Measurements from ENCODE around the gene PTMA.
"Not testable (repeated sequence)": the region's sequence is repeated elsewhere in the genome, so short reads cannot be mapped to it uniquely, and the experiment has no call there.

The PTMA gene

DNA sequence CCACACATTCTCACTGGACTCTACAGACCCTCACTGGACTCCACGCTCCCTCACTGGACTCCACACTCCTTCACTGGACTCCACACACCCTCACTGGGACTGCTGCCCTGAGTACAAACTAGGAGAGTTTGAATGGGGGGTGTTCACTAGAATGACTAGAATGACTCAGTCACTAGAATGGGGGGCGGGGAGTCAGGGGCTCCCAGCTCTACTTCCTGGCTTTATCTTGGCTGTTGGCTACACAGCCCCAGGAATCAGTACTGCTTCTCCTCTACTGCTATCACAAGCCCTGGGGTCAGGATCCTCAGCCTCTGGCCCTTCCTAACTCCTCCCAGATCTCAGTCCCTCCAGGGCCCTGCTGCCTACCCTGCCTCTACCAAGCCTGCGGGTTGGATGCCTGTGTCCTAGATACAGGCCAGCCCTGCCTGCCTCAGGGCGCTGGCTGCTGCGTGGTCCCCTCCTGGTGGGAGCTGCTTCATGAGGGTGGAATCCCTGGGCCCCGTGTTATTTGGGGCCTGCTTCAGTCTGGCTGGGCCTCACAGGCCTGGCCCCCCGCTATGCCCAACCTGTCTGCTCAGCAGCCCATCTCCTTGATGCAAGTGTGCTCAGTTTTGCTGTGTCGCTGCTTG lies 7.8 kb downstream of the PTMA start:
- DNase-seq (ENCODE audit: low read depth in 1 of 2, low spot score in 1 of 2) = no peak

DNA sequence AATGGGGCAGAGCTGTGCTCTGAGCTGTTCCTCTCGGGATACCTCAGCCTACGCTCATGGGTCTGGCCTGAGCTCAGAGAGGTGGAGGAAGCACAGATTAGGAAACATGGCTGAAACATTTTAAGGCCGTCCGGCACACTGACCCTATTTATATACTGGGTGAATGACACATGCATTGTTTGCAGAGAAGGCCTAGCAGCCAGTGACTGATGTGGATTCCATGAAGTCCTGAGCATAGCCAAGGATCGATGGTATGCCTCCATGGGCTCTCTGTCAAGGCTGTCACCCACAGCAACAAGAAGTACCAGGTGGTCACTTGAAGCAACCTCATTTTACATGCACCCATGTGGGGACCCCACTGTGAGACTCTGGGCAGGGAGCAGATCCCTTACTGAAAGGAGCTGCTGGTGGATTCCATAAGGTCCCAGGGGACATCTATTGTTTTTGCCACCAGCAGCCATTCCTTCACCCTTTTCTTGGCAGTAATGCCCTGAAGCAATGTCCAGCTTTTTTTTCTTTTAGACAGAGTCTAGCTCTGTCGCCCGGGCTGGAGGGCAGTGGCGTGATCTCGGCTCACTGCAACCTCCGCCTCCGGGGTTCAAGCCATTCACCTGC lies 8.4 kb downstream of the PTMA start:
- DNase-seq (ENCODE audit: low read depth in 1 of 2, low spot score in 1 of 2) = no peak

DNA sequence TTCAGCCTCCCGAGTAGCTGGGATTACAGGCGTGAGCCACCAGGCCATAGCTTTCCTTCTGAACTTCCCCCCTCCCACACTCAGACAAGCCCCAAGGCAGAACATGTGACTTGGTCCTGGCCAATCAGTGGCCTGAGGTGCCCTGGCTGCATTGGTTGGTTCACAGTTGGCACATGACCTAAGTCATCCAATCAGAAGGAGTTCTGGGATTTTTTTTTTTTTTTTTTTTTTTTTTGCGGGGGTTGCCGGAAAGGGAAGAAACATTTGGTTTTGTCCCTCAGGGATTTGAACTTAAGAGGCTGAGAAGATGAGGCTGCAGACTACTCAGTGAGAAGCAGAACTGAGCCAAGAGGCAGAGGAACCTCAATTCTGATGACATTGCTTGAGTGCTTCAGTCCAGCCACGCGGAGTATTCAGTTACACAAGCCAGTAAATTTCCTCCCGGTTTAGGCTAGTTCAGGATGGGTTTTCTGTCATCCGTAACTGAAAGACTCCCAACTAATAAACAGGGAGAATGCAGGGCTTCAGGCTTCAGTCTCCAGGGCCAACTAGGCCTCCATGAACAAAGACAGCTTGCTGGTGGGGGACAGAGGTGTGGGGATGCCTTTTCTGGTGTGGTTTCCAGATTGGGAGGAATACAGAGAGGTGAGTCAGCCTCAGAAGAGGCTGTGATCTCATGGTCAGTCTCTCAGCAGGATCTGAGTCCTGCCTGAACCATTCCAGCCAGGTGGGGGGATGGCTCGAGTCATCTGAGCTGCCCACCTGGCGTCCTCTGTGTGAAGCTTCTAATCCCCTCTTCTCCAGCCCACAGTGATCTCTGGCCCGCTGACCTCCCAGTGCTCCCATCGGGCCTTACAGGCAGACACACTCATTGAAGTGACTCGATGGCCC lies 9.2 kb downstream of the PTMA start:
- DNase-seq (ENCODE audit: low read depth in 1 of 2, low spot score in 1 of 2) = no peak

- no peak for DNase-seq (ENCODE audit: low read depth in 1 of 2, low spot score in 1 of 2)
Observed at GRCh38 chr2:231718799-231719198, 10.5 kb downstream of the PTMA start.

GRCh38 chr2:231720292-231720986 lies 12.1 kb downstream of the PTMA start:
- no peak for DNase-seq (ENCODE audit: low read depth in 1 of 2, low spot score in 1 of 2)

GRCh38 chr2:231720987-231721966 lies 13.0 kb downstream of the PTMA start:
- no peak for DNase-seq (ENCODE audit: low read depth in 1 of 2, low spot score in 1 of 2)

DNA sequence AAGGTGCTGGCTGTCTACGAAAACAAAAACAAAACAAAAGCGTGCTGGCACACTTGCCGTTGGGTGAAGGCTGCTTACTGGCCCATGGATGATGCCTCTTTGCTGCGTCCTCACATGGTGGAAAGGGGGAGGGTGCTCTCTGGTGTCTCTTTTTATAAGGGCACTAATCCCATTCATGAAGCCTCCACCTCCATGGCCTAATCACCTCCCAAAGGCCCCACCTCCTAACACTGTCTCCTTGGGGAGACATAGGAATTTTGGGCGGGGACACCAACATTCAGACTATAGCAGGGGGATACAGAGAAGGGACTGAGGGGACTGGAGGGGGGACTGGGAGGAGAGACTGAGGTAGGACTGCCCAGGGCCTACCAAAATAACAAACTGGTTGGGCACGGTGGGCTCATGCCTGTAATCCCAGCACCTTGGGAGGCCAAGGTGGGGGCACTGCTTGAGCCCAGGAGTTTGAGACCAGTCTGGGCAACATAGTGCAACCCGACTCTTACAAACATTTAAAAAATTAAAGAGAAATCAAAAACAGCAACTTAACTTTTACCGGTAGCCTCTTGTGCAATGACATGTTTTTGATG lies 14.5 kb downstream of the PTMA start:
- no peak for DNase-seq (ENCODE audit: low read depth in 1 of 2, low spot score in 1 of 2)

DNA sequence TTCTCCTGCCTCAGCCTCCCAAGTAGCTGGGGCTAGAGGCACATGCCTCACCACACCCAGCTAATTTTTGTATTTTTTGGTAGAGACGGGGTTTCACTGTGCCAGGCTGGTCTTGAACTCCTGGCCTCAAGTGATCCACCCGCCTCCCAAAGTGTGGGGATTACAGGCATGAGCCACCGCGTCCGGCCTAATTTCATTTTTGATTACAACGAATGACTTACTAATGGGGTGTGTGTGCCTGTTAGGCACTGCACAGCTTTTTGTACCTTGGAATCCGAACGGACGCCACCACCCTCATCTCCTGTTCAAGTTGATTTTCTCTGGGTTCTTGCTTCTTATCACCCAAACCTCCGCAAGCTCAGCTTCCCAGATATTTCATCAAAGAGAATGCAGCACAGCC lies 17.2 kb downstream of the PTMA start:
- no peak for DNase-seq (ENCODE audit: low read depth in 1 of 2, low spot score in 1 of 2)

GRCh38 chr2:231726276-231726675 lies 18.0 kb downstream of the PTMA start:
- no peak for DNase-seq (ENCODE audit: low read depth in 1 of 2, low spot score in 1 of 2)

- no peak for DNase-seq (ENCODE audit: low read depth in 1 of 2, low spot score in 1 of 2)
Observed at GRCh38 chr2:231727621-231728020, 19.3 kb downstream of the PTMA start.

GRCh38 chr2:231732604-231733003 lies 24.3 kb downstream of the PTMA start:
- no peak for DNase-seq (ENCODE audit: low read depth in 1 of 2, low spot score in 1 of 2)

DNA sequence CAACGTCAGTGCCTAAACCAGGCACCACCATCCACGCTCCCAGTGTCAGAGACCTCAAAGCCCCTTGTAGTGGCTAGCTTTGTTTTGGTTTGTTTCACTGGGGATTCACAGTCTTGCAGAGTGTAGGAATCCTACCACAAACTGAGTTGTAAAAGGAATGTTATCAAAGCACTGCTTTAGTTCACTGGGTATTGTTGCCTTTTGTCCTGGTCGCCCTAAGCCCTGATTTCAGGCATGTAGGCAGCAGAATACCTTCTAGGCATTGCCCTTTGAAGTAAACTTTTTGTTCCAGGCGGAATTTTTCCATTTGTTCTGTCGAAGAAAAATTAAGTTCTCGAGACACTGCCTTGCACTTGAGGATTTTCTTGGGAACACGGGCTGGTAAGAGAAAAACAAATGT lies 29.4 kb downstream of the PTMA start:
- DNase-seq (ENCODE audit: low read depth in 1 of 2, low spot score in 1 of 2) = no peak

GRCh38 chr2:231743376-231744116 lies 35.2 kb downstream of the PTMA start:
- no peak for DNase-seq (ENCODE audit: low read depth in 1 of 2, low spot score in 1 of 2)

GRCh38 chr2:231745303-231746038 lies 37.1 kb downstream of the PTMA start:
- no peak for DNase-seq (ENCODE audit: low read depth in 1 of 2, low spot score in 1 of 2)

DNA sequence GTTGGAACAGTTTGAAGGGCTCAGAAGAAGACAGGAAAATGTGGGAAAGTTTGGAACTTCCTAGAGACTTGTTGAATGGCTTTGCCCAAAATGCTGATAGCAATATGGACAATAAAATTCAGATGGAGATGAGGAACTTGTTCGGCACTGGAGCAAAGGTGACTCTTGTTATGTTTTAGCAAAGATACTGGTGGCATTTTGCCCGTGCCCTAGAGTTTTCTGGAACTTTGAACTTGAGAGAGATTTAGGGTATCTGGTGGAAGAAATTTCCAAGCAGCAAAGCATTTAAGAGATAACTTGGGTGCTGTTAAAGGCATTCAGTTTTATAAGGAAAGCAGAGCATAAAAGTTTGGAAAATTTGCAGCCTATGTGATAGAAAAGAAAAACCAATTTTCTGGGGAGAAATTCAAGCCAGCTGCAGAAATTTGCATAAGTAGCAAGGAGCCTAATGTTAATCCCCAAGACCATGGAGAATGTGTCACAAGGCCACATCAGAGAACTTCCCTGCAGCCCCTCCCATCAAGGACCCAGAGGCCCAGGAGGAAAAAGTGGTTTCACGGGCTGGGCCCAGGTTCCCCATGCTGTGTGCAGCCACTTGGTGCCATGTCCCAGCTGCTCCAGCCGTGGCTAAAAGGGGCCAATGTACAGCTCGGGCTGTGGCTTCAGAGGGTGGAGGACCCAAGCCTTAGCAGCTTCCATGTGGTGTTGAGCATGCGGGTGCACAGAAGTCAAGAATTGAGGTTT lies 40.0 kb downstream of the PTMA start:
- not testable (repeated sequence) for DNase-seq (ENCODE audit: low read depth in 1 of 2, low spot score in 1 of 2)

DNA sequence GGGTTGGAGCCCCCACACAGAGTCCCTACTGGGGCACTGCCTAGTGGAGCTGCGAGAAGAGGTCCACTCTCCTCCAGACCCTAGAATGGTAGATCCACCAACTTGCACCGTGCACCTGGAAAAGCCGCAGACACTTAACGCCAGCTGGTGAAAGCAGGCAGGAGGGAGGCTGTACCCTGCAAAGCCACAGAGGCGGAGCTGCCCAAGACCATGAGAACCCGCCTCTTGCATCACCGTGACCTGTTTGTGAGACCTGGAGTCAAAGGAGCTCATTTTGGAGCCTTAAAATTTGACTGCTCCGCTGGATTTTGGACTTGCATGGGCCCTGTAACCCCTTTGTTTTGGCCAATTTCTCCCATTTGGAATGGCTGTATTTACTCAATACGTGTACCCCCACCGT lies 40.7 kb downstream of the PTMA start:
- not testable (repeated sequence) for DNase-seq (ENCODE audit: low read depth in 1 of 2, low spot score in 1 of 2)

- DNase-seq (ENCODE audit: low read depth in 1 of 2, low spot score in 1 of 2) = no peak
Observed at GRCh38 chr2:231751042-231751815, 42.9 kb downstream of the PTMA start.

Measured in stimulated activated CD4-positive, alpha-beta T cell treated with anti-CD3 and anti-CD28 coated beads, Interleukin-15, amount 100 ng/mL, for 1 hour (primary cell).